ENCODE data around the gene FAM241B.

GRCh38 chr10:69626826-69627225, 3.2 kb upstream of the FAM241B start:
- no peak for TF ChIP-seq CTCF (IDR thresholded peaks at IDR 0.05)
- no peak for TF ChIP-seq POLR2A (IDR thresholded peaks at IDR 0.05)

Data from body of pancreas (tissue), 4 donors.